ENCODE data around the gene DCAF8L1.

GRCh38 chrX:28016823-28017222 is 35.6 kb upstream of the DCAF8L1 start:
- TF ChIP-seq TAF1 (IDR thresholded peaks at IDR 0.05; ENCODE audit: borderline replicate concordance, insufficient read depth, low read length) (no peak), POLR2AphosphoS5 (IDR thresholded peaks at IDR 0.05; ENCODE audit: low read depth, low read length) (no peak)
